Gastrocnemius medialis (tissue), 4 donors: Measurements from ENCODE around the gene GRM1.

Experiments
- POLR2A ChIP-seq, 2 donors: fragments of 450-650 bp; IDR thresholded peaks; one replicate each; pipeline ENCODE4 v1.6.1; 2017; ENCODE audit warnings: antibody characterized with exemption in 2 of 2, mild to moderate bottlenecking in 2 of 2, moderate library complexity in 2 of 2
- TF ChIP-seq, protein P1 (sequence below), 5 experiments: fragments of 450-650 bp in 3 of 5; fragments of 200-600 bp in 2 of 5; sonication (generic) in 2 of 5; IDR thresholded peaks in 4 of 5; conservative IDR thresholded peaks in 1 of 5; 1 replicate in 4 of 5; 2 replicates in 1 of 5; pipeline ENCODE4 v1.5.1; 2016 to 2019; ENCODE audit warnings: antibody characterized with exemption in 5 of 5, mild to moderate bottlenecking in 3 of 5, moderate library complexity in 3 of 5

DNA sequence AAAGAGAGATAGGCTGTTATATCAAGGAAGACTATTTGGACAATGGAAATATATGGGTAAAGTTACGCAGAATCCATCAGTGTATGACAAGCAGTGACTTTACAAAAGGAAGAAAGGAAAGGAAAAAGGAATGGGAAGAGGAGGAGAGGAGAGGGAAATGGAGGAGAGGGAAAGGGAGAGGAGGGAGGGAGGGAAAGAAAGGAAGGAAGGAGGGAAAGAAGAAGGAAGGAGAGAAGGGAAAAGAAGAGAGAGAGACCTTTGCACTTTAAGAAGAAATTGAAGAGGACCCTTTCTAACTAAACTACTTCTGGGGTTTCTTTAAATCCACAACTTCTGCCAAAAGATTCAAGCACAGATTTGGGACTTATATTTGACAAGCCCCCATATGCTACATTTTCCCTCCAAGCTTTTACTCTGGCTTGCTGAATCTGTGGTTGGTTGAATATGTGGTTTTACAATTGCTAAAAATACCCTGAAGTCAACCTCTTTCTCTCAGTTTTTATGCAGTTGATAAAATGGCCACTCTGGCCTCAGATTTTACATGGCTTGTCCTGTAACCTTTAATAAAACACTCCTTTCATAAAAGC lies 394.0 kb downstream of the GRM1 start:
- TF ChIP-seq, protein P1, sequence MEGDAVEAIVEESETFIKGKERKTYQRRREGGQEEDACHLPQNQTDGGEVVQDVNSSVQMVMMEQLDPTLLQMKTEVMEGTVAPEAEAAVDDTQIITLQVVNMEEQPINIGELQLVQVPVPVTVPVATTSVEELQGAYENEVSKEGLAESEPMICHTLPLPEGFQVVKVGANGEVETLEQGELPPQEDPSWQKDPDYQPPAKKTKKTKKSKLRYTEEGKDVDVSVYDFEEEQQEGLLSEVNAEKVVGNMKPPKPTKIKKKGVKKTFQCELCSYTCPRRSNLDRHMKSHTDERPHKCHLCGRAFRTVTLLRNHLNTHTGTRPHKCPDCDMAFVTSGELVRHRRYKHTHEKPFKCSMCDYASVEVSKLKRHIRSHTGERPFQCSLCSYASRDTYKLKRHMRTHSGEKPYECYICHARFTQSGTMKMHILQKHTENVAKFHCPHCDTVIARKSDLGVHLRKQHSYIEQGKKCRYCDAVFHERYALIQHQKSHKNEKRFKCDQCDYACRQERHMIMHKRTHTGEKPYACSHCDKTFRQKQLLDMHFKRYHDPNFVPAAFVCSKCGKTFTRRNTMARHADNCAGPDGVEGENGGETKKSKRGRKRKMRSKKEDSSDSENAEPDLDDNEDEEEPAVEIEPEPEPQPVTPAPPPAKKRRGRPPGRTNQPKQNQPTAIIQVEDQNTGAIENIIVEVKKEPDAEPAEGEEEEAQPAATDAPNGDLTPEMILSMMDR (IDR thresholded peaks at IDR 0.05 in 4 of 5, conservative IDR thresholded peaks at IDR 0.05 in 1 of 5), result no peak
- TF ChIP-seq POLR2A (IDR thresholded peaks at IDR 0.05), result no peak
